ENCODE measurements around the gene CADPS2. TPM values are rescaled to one million over a fixed set of nuclear protein-coding genes. Genes with fewer than 3 reads are reported as not detected.

CADPS2 gene
- total and polyA plus RNA-seq, 4 donors = 5.6 to 41.1 (median 11.0) TPM

DNA sequence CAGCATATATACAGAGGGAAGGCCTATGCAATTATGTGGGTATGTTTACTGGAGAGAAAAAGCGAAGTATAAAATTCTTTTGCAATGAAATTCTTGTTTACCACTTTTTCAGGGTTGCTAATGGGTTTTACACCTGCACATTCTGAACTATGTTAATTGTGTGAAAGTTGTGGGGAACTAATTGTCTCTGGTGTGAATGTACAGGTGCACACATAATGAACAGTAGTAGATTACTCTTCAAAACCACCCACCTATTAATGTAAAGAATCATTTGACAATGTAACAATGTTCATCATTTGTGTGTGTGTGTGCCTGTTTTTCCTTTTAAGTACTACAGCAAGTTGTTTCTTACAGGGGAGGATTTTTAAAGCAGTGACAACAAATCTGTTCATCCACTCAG is 501.7 kb downstream of the CADPS2 start:
- no peak overlapping the region for H3K4me3 ChIP-seq (ENCODE audit: low read depth in 1 of 3, low read length in 3 of 3)
- no peak overlapping the region for H3K27ac ChIP-seq (ENCODE audit: low read depth in 1 of 2, low read length in 2 of 2)
- H3K4me1 ChIP-seq (ENCODE audit: control insufficient read depth in 4 of 4, insufficient read depth in 4 of 4, low read length in 3 of 4) = no peaks in the 10 kb centered on the region
- 98% methylated on average over 1 of the region's 1 CpG for WGBS
- H3K27me3 ChIP-seq (ENCODE audit: control insufficient read depth in 4 of 4, insufficient read depth in 4 of 4, low read length in 3 of 4) = no peaks in the 10 kb centered on the region
- DNase-seq (ENCODE audit: low spot score) = no peak
- TF ChIP-seq EGR1 (IDR thresholded peaks at IDR 0.05; ENCODE audit: low read depth in 2 of 2) (no peak), NR2F2 (IDR thresholded peaks at IDR 0.05) (no peak), GABPA (IDR thresholded peaks at IDR 0.05 in 1 of 2, conservative IDR thresholded peaks at IDR 0.05 in 1 of 2) (no peak), FOXA1 (IDR thresholded peaks at IDR 0.05) (no peak), SP1 (IDR thresholded peaks at IDR 0.05) (no peak), RAD21 (IDR thresholded peaks at IDR 0.05) (no peak), HNF4G (IDR thresholded peaks at IDR 0.05) (no peak), FOXA2 (IDR thresholded peaks at IDR 0.05) (no peak), YY1 (IDR thresholded peaks at IDR 0.05) (no peak)
- TF ChIP-seq, protein P1, sequence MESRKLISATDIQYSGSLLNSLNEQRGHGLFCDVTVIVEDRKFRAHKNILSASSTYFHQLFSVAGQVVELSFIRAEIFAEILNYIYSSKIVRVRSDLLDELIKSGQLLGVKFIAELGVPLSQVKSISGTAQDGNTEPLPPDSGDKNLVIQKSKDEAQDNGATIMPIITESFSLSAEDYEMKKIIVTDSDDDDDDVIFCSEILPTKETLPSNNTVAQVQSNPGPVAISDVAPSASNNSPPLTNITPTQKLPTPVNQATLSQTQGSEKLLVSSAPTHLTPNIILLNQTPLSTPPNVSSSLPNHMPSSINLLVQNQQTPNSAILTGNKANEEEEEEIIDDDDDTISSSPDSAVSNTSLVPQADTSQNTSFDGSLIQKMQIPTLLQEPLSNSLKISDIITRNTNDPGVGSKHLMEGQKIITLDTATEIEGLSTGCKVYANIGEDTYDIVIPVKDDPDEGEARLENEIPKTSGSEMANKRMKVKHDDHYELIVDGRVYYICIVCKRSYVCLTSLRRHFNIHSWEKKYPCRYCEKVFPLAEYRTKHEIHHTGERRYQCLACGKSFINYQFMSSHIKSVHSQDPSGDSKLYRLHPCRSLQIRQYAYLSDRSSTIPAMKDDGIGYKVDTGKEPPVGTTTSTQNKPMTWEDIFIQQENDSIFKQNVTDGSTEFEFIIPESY (IDR thresholded peaks at IDR 0.05) = no peak
- TF ChIP-seq, protein P2, sequence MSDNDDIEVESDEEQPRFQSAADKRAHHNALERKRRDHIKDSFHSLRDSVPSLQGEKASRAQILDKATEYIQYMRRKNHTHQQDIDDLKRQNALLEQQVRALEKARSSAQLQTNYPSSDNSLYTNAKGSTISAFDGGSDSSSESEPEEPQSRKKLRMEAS (IDR thresholded peaks at IDR 0.05) = no peak
- TF ChIP-seq, protein P3, sequence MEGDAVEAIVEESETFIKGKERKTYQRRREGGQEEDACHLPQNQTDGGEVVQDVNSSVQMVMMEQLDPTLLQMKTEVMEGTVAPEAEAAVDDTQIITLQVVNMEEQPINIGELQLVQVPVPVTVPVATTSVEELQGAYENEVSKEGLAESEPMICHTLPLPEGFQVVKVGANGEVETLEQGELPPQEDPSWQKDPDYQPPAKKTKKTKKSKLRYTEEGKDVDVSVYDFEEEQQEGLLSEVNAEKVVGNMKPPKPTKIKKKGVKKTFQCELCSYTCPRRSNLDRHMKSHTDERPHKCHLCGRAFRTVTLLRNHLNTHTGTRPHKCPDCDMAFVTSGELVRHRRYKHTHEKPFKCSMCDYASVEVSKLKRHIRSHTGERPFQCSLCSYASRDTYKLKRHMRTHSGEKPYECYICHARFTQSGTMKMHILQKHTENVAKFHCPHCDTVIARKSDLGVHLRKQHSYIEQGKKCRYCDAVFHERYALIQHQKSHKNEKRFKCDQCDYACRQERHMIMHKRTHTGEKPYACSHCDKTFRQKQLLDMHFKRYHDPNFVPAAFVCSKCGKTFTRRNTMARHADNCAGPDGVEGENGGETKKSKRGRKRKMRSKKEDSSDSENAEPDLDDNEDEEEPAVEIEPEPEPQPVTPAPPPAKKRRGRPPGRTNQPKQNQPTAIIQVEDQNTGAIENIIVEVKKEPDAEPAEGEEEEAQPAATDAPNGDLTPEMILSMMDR (IDR thresholded peaks at IDR 0.05; ENCODE audit: low read depth, low read length, missing input control) = no peak
- TF ChIP-seq, protein P4, sequence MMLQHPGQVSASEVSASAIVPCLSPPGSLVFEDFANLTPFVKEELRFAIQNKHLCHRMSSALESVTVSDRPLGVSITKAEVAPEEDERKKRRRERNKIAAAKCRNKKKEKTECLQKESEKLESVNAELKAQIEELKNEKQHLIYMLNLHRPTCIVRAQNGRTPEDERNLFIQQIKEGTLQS (IDR thresholded peaks at IDR 0.05) = no peak
- no peaks in the 10 kb centered on the region for H3K9me3 ChIP-seq (ENCODE audit: control insufficient read depth in 4 of 4, low read length in 3 of 4)
- no peaks in the 10 kb centered on the region for H3K36me3 ChIP-seq (ENCODE audit: control insufficient read depth in 4 of 4, insufficient read depth in 3 of 4, low read depth in 1 of 4, low read length in 3 of 4)
- H3K9ac ChIP-seq (ENCODE audit: low read depth in 1 of 2, low read length in 2 of 2) = no peak overlapping the region

DNA sequence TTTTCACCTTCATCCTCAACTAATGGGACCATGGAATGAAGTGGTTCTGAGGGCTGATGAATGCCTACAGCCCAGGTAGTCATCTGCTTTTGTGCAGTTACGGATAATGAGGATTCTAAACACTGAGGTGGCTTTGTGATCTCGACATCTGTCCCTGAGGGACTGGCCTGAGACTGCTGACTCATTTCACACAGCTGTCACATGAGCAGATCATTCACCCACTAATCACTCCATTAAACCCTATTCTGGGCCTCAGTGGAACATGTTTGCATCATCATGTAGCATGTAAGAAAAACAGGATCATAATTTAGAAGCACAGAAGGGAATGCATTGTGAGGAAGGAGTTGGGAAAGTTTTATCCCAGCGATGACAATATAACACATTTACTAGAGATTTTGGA is 502.3 kb downstream of the CADPS2 start:
- Histone ChIP-seq H3K4me1 (ENCODE audit: control insufficient read depth in 4 of 4, insufficient read depth in 4 of 4, low read length in 3 of 4) (no peaks in the 10 kb centered on the region), H3K27ac (ENCODE audit: low read depth in 1 of 2, low read length in 2 of 2) (no peak overlapping the region), H3K9me3 (ENCODE audit: control insufficient read depth in 4 of 4, low read length in 3 of 4) (no peaks in the 10 kb centered on the region), H3K27me3 (ENCODE audit: control insufficient read depth in 4 of 4, insufficient read depth in 4 of 4, low read length in 3 of 4) (no peaks in the 10 kb centered on the region), H3K9ac (ENCODE audit: low read depth in 1 of 2, low read length in 2 of 2) (no peak overlapping the region), H3K36me3 (ENCODE audit: control insufficient read depth in 4 of 4, insufficient read depth in 3 of 4, low read depth in 1 of 4, low read length in 3 of 4) (no peaks in the 10 kb centered on the region), H3K4me3 (ENCODE audit: low read depth in 1 of 3, low read length in 3 of 3) (no peak overlapping the region)
- TF ChIP-seq RAD21 (IDR thresholded peaks at IDR 0.05) = no peak
- no peak for TF ChIP-seq HNF4A (conservative IDR thresholded peaks at IDR 0.05)
- no peak for TF ChIP-seq TAF1 (conservative IDR thresholded peaks at IDR 0.05)
- no peak for TF ChIP-seq FOXA1 (IDR thresholded peaks at IDR 0.05)
- TF ChIP-seq, protein P5, sequence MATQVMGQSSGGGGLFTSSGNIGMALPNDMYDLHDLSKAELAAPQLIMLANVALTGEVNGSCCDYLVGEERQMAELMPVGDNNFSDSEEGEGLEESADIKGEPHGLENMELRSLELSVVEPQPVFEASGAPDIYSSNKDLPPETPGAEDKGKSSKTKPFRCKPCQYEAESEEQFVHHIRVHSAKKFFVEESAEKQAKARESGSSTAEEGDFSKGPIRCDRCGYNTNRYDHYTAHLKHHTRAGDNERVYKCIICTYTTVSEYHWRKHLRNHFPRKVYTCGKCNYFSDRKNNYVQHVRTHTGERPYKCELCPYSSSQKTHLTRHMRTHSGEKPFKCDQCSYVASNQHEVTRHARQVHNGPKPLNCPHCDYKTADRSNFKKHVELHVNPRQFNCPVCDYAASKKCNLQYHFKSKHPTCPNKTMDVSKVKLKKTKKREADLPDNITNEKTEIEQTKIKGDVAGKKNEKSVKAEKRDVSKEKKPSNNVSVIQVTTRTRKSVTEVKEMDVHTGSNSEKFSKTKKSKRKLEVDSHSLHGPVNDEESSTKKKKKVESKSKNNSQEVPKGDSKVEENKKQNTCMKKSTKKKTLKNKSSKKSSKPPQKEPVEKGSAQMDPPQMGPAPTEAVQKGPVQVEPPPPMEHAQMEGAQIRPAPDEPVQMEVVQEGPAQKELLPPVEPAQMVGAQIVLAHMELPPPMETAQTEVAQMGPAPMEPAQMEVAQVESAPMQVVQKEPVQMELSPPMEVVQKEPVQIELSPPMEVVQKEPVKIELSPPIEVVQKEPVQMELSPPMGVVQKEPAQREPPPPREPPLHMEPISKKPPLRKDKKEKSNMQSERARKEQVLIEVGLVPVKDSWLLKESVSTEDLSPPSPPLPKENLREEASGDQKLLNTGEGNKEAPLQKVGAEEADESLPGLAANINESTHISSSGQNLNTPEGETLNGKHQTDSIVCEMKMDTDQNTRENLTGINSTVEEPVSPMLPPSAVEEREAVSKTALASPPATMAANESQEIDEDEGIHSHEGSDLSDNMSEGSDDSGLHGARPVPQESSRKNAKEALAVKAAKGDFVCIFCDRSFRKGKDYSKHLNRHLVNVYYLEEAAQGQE (IDR thresholded peaks at IDR 0.05) = no peak
- no peak for TF ChIP-seq JUND (IDR thresholded peaks at IDR 0.05)
- TF ChIP-seq NR2F2 (IDR thresholded peaks at IDR 0.05) = no peak
- TF ChIP-seq FOXA2 (IDR thresholded peaks at IDR 0.05) = no peak
- 81% methylated on average over 3 of the region's 3 CpGs for WGBS
- no peak for DNase-seq (ENCODE audit: low spot score)

Data from liver (tissue), 9 donors.